HL-60/S4 treated with retinoic acid at 250 ng/mL for 4 days and 3 days (cell line): ENCODE measurements around the gene BCAS3.

Experiments
- in situ Hi-C: fragments of 300-500 bp; cut with MboI; formaldehyde crosslinking; loops from 2 replicates; pipeline ENCODE4 v1.7.0; 2022; ENCODE audit warnings: low sequenced_read_pairs

The BCAS3 gene

GRCh38 chr17:61174310-61174709 lies 496.7 kb downstream of the BCAS3 start:
- in situ Hi-C loops: no loop called here

GRCh38 chr17:61175298-61176142 lies 497.9 kb downstream of the BCAS3 start:
- in situ Hi-C loops: no loop called here

GRCh38 chr17:61177351-61177750 lies 499.7 kb downstream of the BCAS3 start:
- in situ Hi-C loops: no loop called here

- in situ Hi-C loops: no loop called here
Observed at GRCh38 chr17:61178284-61178683, 500.6 kb downstream of the BCAS3 start.

GRCh38 chr17:61179380-61179806 lies 501.7 kb downstream of the BCAS3 start:
- in situ Hi-C loops: no loop called here

- in situ Hi-C loops: no loop called here
Observed at GRCh38 chr17:61183793-61184192, 506.1 kb downstream of the BCAS3 start.

- in situ Hi-C loops: no loop called here
Observed at GRCh38 chr17:61185385-61185784, 507.7 kb downstream of the BCAS3 start.

DNA sequence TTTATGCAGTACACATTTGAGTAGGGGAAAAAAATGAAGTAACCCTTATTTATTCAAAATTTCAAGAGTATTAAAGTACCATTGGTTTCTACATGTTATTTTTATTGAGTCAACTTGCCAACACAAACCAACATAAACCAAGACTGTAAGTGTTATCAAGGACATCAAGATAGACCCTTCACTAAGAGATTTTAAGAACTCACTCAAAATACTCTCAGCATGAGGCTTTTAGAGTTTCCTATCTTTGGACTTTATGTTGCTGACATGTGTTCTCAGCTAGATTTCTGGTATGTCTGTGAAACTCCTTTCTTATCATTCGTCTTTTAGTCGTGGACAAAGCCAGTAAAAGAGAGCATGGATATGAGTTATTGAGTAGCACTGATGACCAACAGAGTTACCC lies 509.4 kb downstream of the BCAS3 start:
- in situ Hi-C loops: no loop called here

GRCh38 chr17:61188081-61188480 lies 510.4 kb downstream of the BCAS3 start:
- in situ Hi-C loops: no loop called here

- in situ Hi-C loops: no loop called here
Observed at GRCh38 chr17:61189968-61190367, 512.3 kb downstream of the BCAS3 start.

- in situ Hi-C loops: no loop called here
Observed at GRCh38 chr17:61196302-61196704, 518.7 kb downstream of the BCAS3 start.

- in situ Hi-C loops: no loop called here
Observed at GRCh38 chr17:61196799-61197198, 519.1 kb downstream of the BCAS3 start.

DNA sequence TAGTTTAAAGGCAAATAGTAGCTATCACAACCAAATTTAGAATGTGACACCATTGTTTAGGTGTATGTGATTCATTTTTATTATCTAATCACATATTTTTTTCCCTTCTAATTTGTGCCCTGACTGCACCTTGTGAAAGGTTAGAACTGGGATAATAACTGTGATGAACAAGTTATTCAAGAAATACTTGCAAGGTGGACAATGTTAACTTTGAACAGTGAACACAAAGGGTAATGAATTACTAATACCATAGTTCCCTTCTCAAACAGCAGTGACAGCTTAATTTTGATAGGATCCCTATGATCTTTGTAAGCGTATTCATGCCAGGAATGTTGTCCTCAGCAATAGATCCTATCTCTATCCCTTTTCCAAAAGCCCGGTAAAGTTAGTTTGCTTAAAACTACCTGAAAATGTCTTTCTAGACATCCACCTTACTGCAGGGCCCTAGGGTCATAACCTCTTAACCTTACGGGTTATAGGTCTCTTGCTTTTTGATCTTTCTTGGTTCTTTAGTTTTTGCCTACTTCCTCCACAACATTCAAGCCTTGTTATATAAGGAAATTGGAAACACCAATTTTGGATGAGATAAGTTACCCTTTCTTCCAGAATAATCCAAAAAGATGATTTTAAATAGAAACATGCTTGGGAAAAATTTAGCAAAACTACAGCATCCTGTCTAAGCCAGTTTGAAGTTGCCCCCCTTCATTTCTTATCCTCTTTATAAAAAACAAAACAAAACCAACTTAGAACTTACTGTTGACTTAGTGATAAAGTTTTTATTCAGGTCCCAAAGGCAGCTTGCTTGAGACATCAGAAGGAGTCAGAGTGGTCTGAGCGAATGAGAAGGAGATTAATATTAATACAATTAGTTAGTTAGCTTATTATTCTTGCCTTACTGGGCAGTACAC lies 522.0 kb downstream of the BCAS3 start:
- in situ Hi-C loops: no loop called here

- in situ Hi-C loops: no loop called here
Observed at GRCh38 chr17:61200339-61200715, 522.7 kb downstream of the BCAS3 start.

DNA sequence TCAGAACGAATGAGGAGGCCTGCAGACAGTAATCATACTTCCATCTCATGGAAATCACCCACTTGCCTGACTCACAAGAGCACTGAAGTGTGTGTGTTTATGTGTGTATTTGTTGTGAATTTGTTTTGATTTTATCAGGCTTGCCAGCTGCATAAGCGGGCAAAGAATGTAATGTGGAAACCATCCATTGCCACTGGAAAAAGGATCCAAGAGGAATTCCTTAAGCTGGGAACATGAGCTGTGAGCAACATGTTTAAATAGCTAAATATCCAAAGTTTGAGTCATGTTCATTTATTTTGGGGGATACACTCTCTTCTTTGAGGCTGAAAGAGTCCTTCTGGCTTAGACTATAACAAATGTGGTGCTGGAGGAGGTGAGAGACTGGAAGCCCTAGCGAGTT lies 523.6 kb downstream of the BCAS3 start:
- in situ Hi-C loops: no loop called here

GRCh38 chr17:61202564-61202963 lies 524.9 kb downstream of the BCAS3 start:
- in situ Hi-C loops: no loop called here

- in situ Hi-C loops: no loop called here
Observed at GRCh38 chr17:61203671-61204131, 526.0 kb downstream of the BCAS3 start.

- in situ Hi-C loops: no loop called here
Observed at GRCh38 chr17:61204456-61204855, 526.8 kb downstream of the BCAS3 start.

- in situ Hi-C loops: no loop called here
Observed at GRCh38 chr17:61205401-61205800, 527.8 kb downstream of the BCAS3 start.

GRCh38 chr17:61205931-61206330 lies 528.3 kb downstream of the BCAS3 start:
- in situ Hi-C loops: no loop called here

GRCh38 chr17:61206922-61207321 lies 529.3 kb downstream of the BCAS3 start:
- in situ Hi-C loops: no loop called here
